Testis (tissue), 2 donors: ENCODE data around the gene MAP3K4.

Experiments
- CTCF ChIP-seq, 3 experiments: fragments of 450-650 bp in 2 of 3; fragments of 200-600 bp in 1 of 3; sonication (generic) in 1 of 3; IDR thresholded peaks; one replicate each; pipeline ENCODE4 v1.5.1; 2016 to 2019; ENCODE audit warnings: antibody characterized with exemption in 3 of 3, mild to moderate bottlenecking in 2 of 3, moderate library complexity in 1 of 3
- POLR2A ChIP-seq: fragments of 450-650 bp; IDR thresholded peaks from one replicate; pipeline ENCODE4 v1.6.1; 2017; ENCODE audit warnings: antibody characterized with exemption, mild to moderate bottlenecking, moderate library complexity

DNA sequence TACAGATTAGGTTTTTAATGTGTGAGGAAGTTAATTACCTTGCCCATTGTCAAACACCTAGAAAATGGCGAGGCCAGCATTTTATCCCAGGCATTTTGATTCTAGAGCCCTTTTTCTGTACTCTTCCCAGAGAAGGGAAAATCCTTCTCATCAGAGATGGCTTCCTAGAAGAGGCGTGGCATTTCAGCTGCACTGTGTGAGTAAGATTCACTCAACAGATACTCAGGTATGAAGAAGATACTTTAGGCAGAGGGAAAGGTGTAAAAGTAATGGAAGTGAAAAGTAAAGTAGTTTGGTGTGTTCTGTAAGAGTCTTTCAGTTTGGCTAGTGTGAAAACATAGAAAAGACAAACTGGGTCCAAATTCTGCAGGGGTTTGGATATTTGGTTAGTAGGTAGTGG lies 113.8 kb downstream of the MAP3K4 start:
- no peak for TF ChIP-seq CTCF (IDR thresholded peaks at IDR 0.05)
- no peak for TF ChIP-seq POLR2A
